Muscle layer of duodenum (tissue), 2 donors: ENCODE measurements around the gene AGAP2.
A peak's percentile ranks its signal among the peaks of the same experiment; 100 is the strongest.

Experiments used
- H3K27ac ChIP-seq: one replicate; pipeline ENCODE4 v1.7.0; 2013; ENCODE audit warnings: mild to moderate bottlenecking, low read length
- H3K27me3 ChIP-seq: one replicate; pipeline ENCODE4 v1.7.0; 2013; ENCODE audit warnings: low read depth, mild to moderate bottlenecking, control low read depth, low read length
- H3K36me3 ChIP-seq, 2 donors: one replicate each; pipeline ENCODE4 v1.7.0; 2013; ENCODE audit warnings: low read length in 2 of 2, control low read depth in 1 of 2, mild to moderate bottlenecking in 1 of 2; ENCODE audit not compliant: insufficient read depth in 2 of 2, control insufficient read depth in 1 of 2
- H3K4me1 ChIP-seq, 2 donors: one replicate each; pipeline ENCODE4 v1.7.0; 2013; ENCODE audit warnings: low read length in 2 of 2, mild to moderate bottlenecking in 2 of 2, control low read depth in 1 of 2, moderate library complexity in 1 of 2; ENCODE audit not compliant: insufficient read depth in 2 of 2, control insufficient read depth in 1 of 2
- H3K4me3 ChIP-seq, 2 donors: one replicate each; pipeline ENCODE4 v1.7.0; 2013; ENCODE audit warnings: low read length in 2 of 2, low read depth in 1 of 2, mild to moderate bottlenecking in 1 of 2
- H3K9me3 ChIP-seq, 2 donors: one replicate each; pipeline ENCODE4 v1.7.0; 2013; ENCODE audit warnings: low read length in 2 of 2, control low read depth in 1 of 2, mild to moderate bottlenecking in 1 of 2; ENCODE audit not compliant: control insufficient read depth in 1 of 2
- donor health status: healthy.

AGAP2 gene

GRCh38 chr12:57738661-57739237 is at the start of gene AGAP2:
Gene AGAP2 (minus strand): TSS chr12:57738742. CDS start chr12:57738246, 496 bp downstream.
- Histone ChIP-seq H3K4me1 (peaks cover 0 to 42% of the 10 kb centered on the region in 2 donors), H3K27ac (no peak within 1 kb of the TSS), H3K9me3 (no peaks in the 10 kb centered on the region), H3K27me3 (peaks cover 38% of the 10 kb centered on the region), H3K36me3 (no peaks in the 10 kb centered on the region), H3K4me3 (peak within 1 kb of the TSS in 1 of 2 donors; percentile 60)

- H3K27ac ChIP-seq, result no peak overlapping the region
- H3K9me3 ChIP-seq, result no peaks in the 10 kb centered on the region
- H3K27me3 ChIP-seq, result no peaks in the 10 kb centered on the region
- peak overlapping the region in 1 of 2 donors; percentile 87 for H3K4me3 ChIP-seq
- H3K4me1 ChIP-seq, result peaks cover 0 to 16% of the 10 kb centered on the region in 2 donors
- peaks cover 16 to 29% of the 10 kb centered on the region in 2 donors for H3K36me3 ChIP-seq
Observed at GRCh38 chr12:57783861-57784260, 45.3 kb upstream of the AGAP2 start.

GRCh38 chr12:57783466-57783801 is 44.9 kb upstream of the AGAP2 start:
- Histone ChIP-seq H3K4me3 (peak overlapping the region; percentile 86 to 87), H3K9me3 (no peaks in the 10 kb centered on the region), H3K27me3 (no peaks in the 10 kb centered on the region), H3K4me1 (peaks cover 0 to 16% of the 10 kb centered on the region in 2 donors), H3K27ac (no peak overlapping the region), H3K36me3 (peaks cover 16 to 25% of the 10 kb centered on the region in 2 donors)

- Histone ChIP-seq H3K4me3 (peak within 1 kb of the TSS; percentile 86 to 87), H3K9me3 (no peaks in the 10 kb centered on the region), H3K36me3 (peaks cover 16 to 21% of the 10 kb centered on the region in 2 donors), H3K27me3 (no peaks in the 10 kb centered on the region), H3K4me1 (peaks cover 0 to 16% of the 10 kb centered on the region in 2 donors), H3K27ac (peak within 1 kb of the TSS; percentile 50)
Observed at GRCh38 chr12:57782608-57783465, 44.3 kb upstream of the AGAP2 start, which contains the start of gene TSFM. Gene TSFM (plus strand): TSS chr12:57782787. CDS start chr12:57782802, 15 bp downstream.

GRCh38 chr12:57782243-57782607 is 43.7 kb upstream of the AGAP2 start:
- Histone ChIP-seq H3K4me3 (peak overlapping the region; percentile 86 to 87), H3K27me3 (no peaks in the 10 kb centered on the region), H3K9me3 (no peaks in the 10 kb centered on the region), H3K36me3 (peaks cover 15 to 16% of the 10 kb centered on the region in 2 donors), H3K4me1 (peaks cover 0 to 16% of the 10 kb centered on the region in 2 donors), H3K27ac (no peak overlapping the region)

- peaks cover 0 to 16% of the 10 kb centered on the region in 2 donors for H3K4me1 ChIP-seq
- H3K36me3 ChIP-seq, result peaks cover 11 to 14% of the 10 kb centered on the region in 2 donors
- no peak overlapping the region for H3K27ac ChIP-seq
- no peaks in the 10 kb centered on the region for H3K27me3 ChIP-seq
- H3K4me3 ChIP-seq, result no peak overlapping the region
- no peaks in the 10 kb centered on the region for H3K9me3 ChIP-seq
Observed at GRCh38 chr12:57781801-57782200, 43.3 kb upstream of the AGAP2 start.

GRCh38 chr12:57781244-57781643 is 42.7 kb upstream of the AGAP2 start:
- H3K9me3 ChIP-seq, result no peaks in the 10 kb centered on the region
- no peak overlapping the region for H3K27ac ChIP-seq

GRCh38 chr12:57780284-57780897 is 41.8 kb upstream of the AGAP2 start:
- no peak overlapping the region for H3K27ac ChIP-seq
- H3K36me3 ChIP-seq, result peaks cover 0 to 3% of the 10 kb centered on the region in 2 donors
- H3K27me3 ChIP-seq, result no peaks in the 10 kb centered on the region
- peaks cover 0 to 16% of the 10 kb centered on the region in 2 donors for H3K4me1 ChIP-seq
- H3K4me3 ChIP-seq, result no peak overlapping the region
- no peaks in the 10 kb centered on the region for H3K9me3 ChIP-seq

More at GRCh38 chr12:57781244-57781643, 42.7 kb upstream of the AGAP2 start:
- Histone ChIP-seq H3K36me3 (peaks cover 5 to 8% of the 10 kb centered on the region in 2 donors), H3K27me3 (no peaks in the 10 kb centered on the region), H3K4me3 (no peak overlapping the region), H3K4me1 (peaks cover 0 to 16% of the 10 kb centered on the region in 2 donors)

- Histone ChIP-seq H3K36me3 (peaks cover 0 to 3% of the 10 kb centered on the region in 2 donors), H3K27ac (no peak overlapping the region), H3K4me1 (peaks cover 0 to 16% of the 10 kb centered on the region in 2 donors), H3K4me3 (no peak overlapping the region), H3K9me3 (no peaks in the 10 kb centered on the region), H3K27me3 (no peaks in the 10 kb centered on the region)
Observed at GRCh38 chr12:57779736-57780135, 41.2 kb upstream of the AGAP2 start.

- no peak overlapping the region for H3K4me3 ChIP-seq
- H3K36me3 ChIP-seq, result peaks cover 0 to 3% of the 10 kb centered on the region in 2 donors
- H3K4me1 ChIP-seq, result peaks cover 0 to 9% of the 10 kb centered on the region in 2 donors
- no peak overlapping the region for H3K27ac ChIP-seq
- H3K27me3 ChIP-seq, result no peaks in the 10 kb centered on the region
- H3K9me3 ChIP-seq, result no peaks in the 10 kb centered on the region
Observed at GRCh38 chr12:57777911-57778310, 39.4 kb upstream of the AGAP2 start.

GRCh38 chr12:57777367-57777766 is 38.8 kb upstream of the AGAP2 start:
- peaks cover 0 to 3% of the 10 kb centered on the region in 2 donors for H3K36me3 ChIP-seq
- H3K4me3 ChIP-seq, result no peak overlapping the region
- H3K4me1 ChIP-seq, result peaks cover 0 to 9% of the 10 kb centered on the region in 2 donors
- H3K9me3 ChIP-seq, result no peaks in the 10 kb centered on the region
- no peak overlapping the region for H3K27ac ChIP-seq
- no peaks in the 10 kb centered on the region for H3K27me3 ChIP-seq
